Right lobe of liver (tissue), 4 donors: Measurements from ENCODE around the gene SUPT4H1.

Experiments
- CTCF ChIP-seq, 4 donors: fragments of 200-600 bp in 3 of 4; fragments of 450-650 bp in 1 of 4; IDR thresholded peaks; one replicate each; pipeline versions ENCODE4 v1.5.1 to v1.8.0; 2016 to 2022; ENCODE audit warnings: antibody characterized with exemption in 4 of 4, mild to moderate bottlenecking in 2 of 4
- POLR2A ChIP-seq: fragments of 450-650 bp; IDR thresholded peaks from one replicate; pipeline ENCODE4 v1.6.1; 2017; ENCODE audit warnings: antibody characterized with exemption, mild to moderate bottlenecking
- donor health status: DM: no; HTN: no; CAD: no.
- donor health status: DM: no; HTN: no; CAD: no.
- donor health status: DM: no; HTN: yes; CAD: no.

DNA sequence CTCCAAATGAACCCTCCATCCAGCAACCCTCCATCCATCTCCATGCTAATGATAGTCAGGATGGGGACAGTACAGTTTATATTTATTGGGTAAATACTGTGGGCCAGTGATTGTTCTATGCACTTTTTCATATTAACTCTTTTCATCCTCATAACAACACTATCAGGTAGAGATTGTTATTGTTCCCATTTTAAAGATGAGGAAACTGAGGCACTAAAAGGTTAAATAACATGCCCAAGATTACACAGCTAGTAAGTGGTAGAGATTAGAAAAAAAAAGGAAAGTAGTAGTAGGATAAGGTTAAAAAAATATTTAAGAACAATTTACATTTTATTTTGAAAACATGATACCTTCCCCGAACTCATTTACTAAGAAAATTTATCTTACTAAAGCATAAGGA, 21.9 kb upstream of the SUPT4H1 start:
- TF ChIP-seq CTCF (IDR thresholded peaks at IDR 0.05), result no peak
- TF ChIP-seq POLR2A, result no peak
